Spleen (tissue), 7 donors: Measurements from ENCODE around the gene PARVG.

Experiments
- CTCF ChIP-seq, 11 experiments: fragments of 200-600 bp in 7 of 11; fragments of 450-650 bp in 4 of 11; sonication (generic) in 4 of 11; IDR thresholded peaks in 8 of 11; conservative IDR thresholded peaks in 3 of 11; 1 replicate in 7 of 11; 2 replicates in 4 of 11; pipeline versions ENCODE4 v1.4.0 to v1.8.0; 2016 to 2021; ENCODE audit warnings: antibody characterized with exemption in 11 of 11, inconsistent platforms in 4 of 11, mild to moderate bottlenecking in 1 of 11
- POLR2AphosphoS5 ChIP-seq, 3 donors: sonication (generic); formaldehyde crosslinking; IDR thresholded peaks; one replicate each; pipeline ENCODE4 v1.5.1; 2017; ENCODE audit warnings: antibody characterized with exemption in 3 of 3
- donor health status: DM: no; HTN: no; CAD: no; lungs with moderate emphysema.
- donor health status: DM: no; HTN: no; CAD: no.
- donor health status: DM: no; HTN: no; CAD: no.

GRCh38 chr22:44218071-44218470 is 37.3 kb downstream of the PARVG start:
- TF ChIP-seq CTCF (IDR thresholded peaks at IDR 0.05 in 8 of 11, conservative IDR thresholded peaks at IDR 0.05 in 3 of 11) (no peak), POLR2AphosphoS5 (IDR thresholded peaks at IDR 0.05) (no peak)
